Neutrophil (primary cell): ENCODE data around the gene ELAVL4.
"Not testable (repeated sequence)": the region's sequence is repeated elsewhere in the genome, so short reads cannot be mapped to it uniquely, and the experiment has no call there.

Source experiments
- H3K27ac ChIP-seq: fragments of 200-600 bp; sonication (generic); 2 replicates; pipeline ENCODE4 v1.5.1; 2016; ENCODE audit warnings: mild to moderate bottlenecking, moderate library complexity
- H3K27me3 ChIP-seq: fragments of 200-600 bp; sonication (generic); 2 replicates; pipeline ENCODE4 v1.6.0; 2016; ENCODE audit warnings: mild to moderate bottlenecking
- H3K36me3 ChIP-seq: fragments of 200-600 bp; sonication (generic); 2 replicates; pipeline ENCODE4 v1.5.1; 2017
- H3K4me1 ChIP-seq, 2 experiments: fragments of 200-600 bp in 1 of 2; sonication (generic) in 1 of 2; 1 replicate in 1 of 2; 2 replicates in 1 of 2; pipeline versions ENCODE4 v1.5.1 to v1.6.1; 2013 to 2016; ENCODE audit warnings: low read depth in 1 of 2, low read length in 1 of 2, mild to moderate bottlenecking in 1 of 2, moderate library complexity in 1 of 2; ENCODE audit not compliant: control insufficient read depth in 1 of 2, insufficient read depth in 1 of 2
- H3K4me3 ChIP-seq, 2 experiments: fragments of 200-600 bp in 1 of 2; sonication (generic) in 1 of 2; 1 replicate in 1 of 2; 2 replicates in 1 of 2; pipeline ENCODE4 v1.5.1; 2013 to 2016; ENCODE audit warnings: low read depth in 1 of 2, low read length in 1 of 2, mild to moderate bottlenecking in 1 of 2, moderate library complexity in 1 of 2
- H3K9me3 ChIP-seq: fragments of 200-600 bp; sonication (generic); 2 replicates; pipeline ENCODE4 v1.5.1; 2016
- CTCF ChIP-seq: fragments of 200-600 bp; sonication (generic); IDR thresholded peaks from 2 replicates; pipeline ENCODE4 v1.5.1; 2016; ENCODE audit warnings: antibody characterized with exemption

ELAVL4 gene

GRCh38 chr1:50158421-50158820 lies 49.7 kb downstream of the ELAVL4 start:
- H3K4me3 ChIP-seq: no peak overlapping the region

DNA sequence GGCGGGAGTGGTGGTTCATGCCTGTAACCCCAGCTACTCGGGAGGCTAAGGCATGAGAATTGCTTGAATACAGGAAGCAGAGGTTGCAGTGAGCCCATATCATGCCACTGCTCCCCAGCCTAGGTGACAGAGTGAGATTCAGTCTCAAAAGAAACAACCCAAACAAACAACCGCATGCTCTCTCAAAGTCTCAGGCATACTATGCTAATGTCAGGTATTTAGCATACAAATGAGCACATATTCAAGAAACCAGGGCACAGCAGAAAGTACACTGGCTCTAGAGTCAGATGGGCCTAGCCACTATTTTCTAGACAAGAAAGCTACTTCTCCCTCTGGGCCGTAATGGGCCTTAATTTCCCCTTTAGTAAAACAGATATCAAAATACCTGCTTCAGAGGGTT lies 55.0 kb downstream of the ELAVL4 start:
- Histone ChIP-seq H3K9me3 (no peaks in the 10 kb centered on the region), H3K27me3 (no peaks in the 10 kb centered on the region), H3K4me1 (no peaks in the 10 kb centered on the region), H3K4me3 (no peak overlapping the region), H3K27ac (no peak overlapping the region), H3K36me3 (no peaks in the 10 kb centered on the region)
- TF ChIP-seq CTCF: no peak

More at GRCh38 chr1:50158421-50158820, 49.7 kb downstream of the ELAVL4 start:
- H3K4me1 ChIP-seq: no peaks in the 10 kb centered on the region
- no peak overlapping the region for H3K27ac ChIP-seq
- no peaks in the 10 kb centered on the region for H3K27me3 ChIP-seq
- H3K9me3 ChIP-seq: no peaks in the 10 kb centered on the region
- no peaks in the 10 kb centered on the region for H3K36me3 ChIP-seq
- TF ChIP-seq CTCF: no peak

DNA sequence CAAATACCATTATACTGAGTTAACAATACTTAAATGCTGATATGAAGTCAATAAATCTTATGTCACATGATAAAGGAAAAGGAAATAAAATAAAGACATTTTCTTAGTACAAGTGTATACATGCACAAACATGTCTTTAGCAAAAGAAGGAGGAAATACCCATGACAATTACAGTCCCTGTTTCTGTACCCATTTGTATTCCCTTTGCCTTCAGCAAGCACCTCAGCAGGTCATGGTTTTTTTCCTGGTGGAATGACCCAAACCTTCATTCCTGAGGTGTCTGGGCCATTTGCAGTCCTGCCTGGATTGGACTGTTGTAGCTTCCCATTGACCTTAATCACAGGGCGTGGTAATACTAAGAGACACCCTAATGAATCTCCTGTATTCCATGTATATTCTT lies 57.6 kb downstream of the ELAVL4 start:
- H3K9me3 ChIP-seq: not testable (repeated sequence)

GRCh38 chr1:50172299-50172698 lies 63.6 kb downstream of the ELAVL4 start:
- H3K4me3 ChIP-seq: no peak overlapping the region
- no peak overlapping the region for H3K27ac ChIP-seq
- no peaks in the 10 kb centered on the region for H3K27me3 ChIP-seq
- no peak for TF ChIP-seq CTCF
- no peaks in the 10 kb centered on the region for H3K4me1 ChIP-seq
- H3K36me3 ChIP-seq: no peaks in the 10 kb centered on the region
- no peaks in the 10 kb centered on the region for H3K9me3 ChIP-seq

More for the DNA sequence above, 57.6 kb downstream of the ELAVL4 start:
- H3K4me3 ChIP-seq, H3K27ac ChIP-seq, H3K36me3 ChIP-seq, H3K4me1 ChIP-seq, H3K27me3 ChIP-seq: not testable (repeated sequence)

DNA sequence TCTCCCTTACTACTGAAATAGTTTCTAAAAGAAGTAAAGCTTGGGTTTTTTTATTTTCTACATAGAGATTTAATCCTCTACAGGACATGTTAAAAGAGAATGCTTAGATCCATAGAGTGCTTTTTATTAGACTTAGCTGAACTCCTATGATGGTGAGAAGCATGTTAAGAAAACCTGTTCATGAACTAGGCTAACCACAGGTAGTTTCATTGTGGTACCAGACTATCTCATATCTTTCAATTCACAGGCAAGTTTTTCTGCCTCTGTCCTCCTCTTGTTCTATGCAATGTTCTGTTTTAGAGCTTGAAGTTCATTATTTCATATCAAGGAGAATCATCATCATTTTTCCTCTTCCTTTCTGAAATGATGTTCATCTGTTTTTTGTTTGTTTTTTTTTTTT lies 65.4 kb downstream of the ELAVL4 start:
- H3K27ac ChIP-seq: no peak overlapping the region
- no peaks in the 10 kb centered on the region for H3K9me3 ChIP-seq
- H3K4me1 ChIP-seq: no peaks in the 10 kb centered on the region
- no peaks in the 10 kb centered on the region for H3K36me3 ChIP-seq
- no peaks in the 10 kb centered on the region for H3K27me3 ChIP-seq
- no peak overlapping the region for H3K4me3 ChIP-seq
- TF ChIP-seq CTCF: no peak

- Histone ChIP-seq H3K4me3 (no peak overlapping the region), H3K4me1 (no peaks in the 10 kb centered on the region), H3K36me3 (no peaks in the 10 kb centered on the region), H3K9me3 (no peaks in the 10 kb centered on the region), H3K27ac (no peak overlapping the region), H3K27me3 (no peaks in the 10 kb centered on the region)
- no peak for TF ChIP-seq CTCF
Observed at GRCh38 chr1:50175719-50176639, 67.3 kb downstream of the ELAVL4 start.
